K562 (cell line): Measurements from ENCODE around the gene HPGDS. TPM values are rescaled to one million over a fixed set of nuclear protein-coding genes. Genes with fewer than 3 reads are reported as not detected.

Experiments
- NFXL1 ChIP-seq: fragments of 450-650 bp; formaldehyde crosslinking; IDR thresholded peaks from 2 replicates; pipeline ENCODE4 v1.4.0; 2021; ENCODE audit warnings: mild to moderate bottlenecking
- PBX2 ChIP-seq, 2 experiments: IDR thresholded peaks in 1 of 2; conservative IDR thresholded peaks in 1 of 2; 2 replicates each; pipeline ENCODE4 v1.6.1; 2016; ENCODE audit warnings: low read depth in 2 of 2, mild to moderate bottlenecking in 1 of 2, missing compliant biosample characterization in 1 of 2, missing genetic modification characterization in 1 of 2, moderate library complexity in 1 of 2
- RBM15 ChIP-seq: fragments of 200-400 bp; formaldehyde crosslinking; IDR thresholded peaks from 2 replicates; pipeline ENCODE4 v1.6.1; 2018; ENCODE audit warnings: mild to moderate bottlenecking, low read length, moderate library complexity; ENCODE audit not compliant: insufficient read depth
- REST ChIP-seq, 2 experiments: fragments of 450-650 bp; formaldehyde crosslinking in 1 of 2; IDR thresholded peaks; 2 replicates each; pipeline versions ENCODE4 v1.4.0 to v1.6.1; 2014 to 2020; ENCODE audit warnings: mild to moderate bottlenecking in 2 of 2, borderline replicate concordance in 1 of 2, low read depth in 1 of 2
- ZNF197 ChIP-seq: fragments of 200-800 bp; sonication (Bioruptor generic); IDR thresholded peaks from 2 replicates; pipeline ENCODE4 v1.6.1; 2016; ENCODE audit warnings: low read depth, missing genetic modification characterization, missing compliant biosample characterization
- ZNF57 ChIP-seq: fragments of 450-650 bp; formaldehyde crosslinking; IDR thresholded peaks from 2 replicates; pipeline ENCODE4 v1.4.0; 2020; ENCODE audit warnings: mild to moderate bottlenecking, moderate library complexity
- ZNF589 ChIP-seq: fragments of 200-800 bp; sonication (Bioruptor generic); IDR thresholded peaks from 2 replicates; pipeline ENCODE4 v1.6.1; 2016; ENCODE audit warnings: low read depth, missing genetic modification characterization, missing compliant biosample characterization
- polyA plus RNA-seq, 8 experiments: library from polyadenylated mRNA; depleted of rRNA in 4 of 8; stranded (reverse) in 5 of 8; unstranded in 3 of 8; fragments of >200 nt; fragmentation: Nextera tagmentation in 2 of 8; fragmentation: Illumina TruSeq in 1 of 8; extraction: Ambion mirVana in 2 of 8; extraction: Trizol in 1 of 8; gene quantifications; 2 replicates each; pipeline versions ENCODE4 v1.2.1 to v1.2.3, GENCODE V29; 2011 to 2014; ENCODE audit warnings: inconsistent platforms in 1 of 8, missing spikeins in 1 of 8
- total RNA-seq, 7 experiments: library from RNA; depleted of rRNA in 6 of 7; stranded (reverse); fragments of >200 nt in 6 of 7; fragmentation: Illumina TruSeq in 2 of 7; extraction: Trizol in 2 of 7; gene quantifications; 2 replicates each; pipeline versions ENCODE4 v1.2.1 to v1.2.3, GENCODE V29; 2011 to 2021; ENCODE audit warnings: low replicate concordance in 1 of 7
- TF ChIP-seq, protein P1 (sequence below): fragments of 250-450 bp; sonication (Bioruptor Pico); IDR thresholded peaks from 2 replicates; pipeline ENCODE4 v1.4.0; 2020
- TF ChIP-seq, protein P2 (sequence below): sonication (generic); formaldehyde crosslinking; IDR thresholded peaks from 2 replicates; pipeline ENCODE4 v1.8.1; 2023; ENCODE audit warnings: mild to moderate bottlenecking, missing genetic modification reagents

Gene HPGDS
- total and polyA plus RNA-seq, 9 of the 15 experiments (the other 6 are each of a cell fraction or from before 2014, with no cell fraction given): 0.07 to 0.36 (median 0.14) TPM; not detected in 4

GRCh38 chr4:94349193-94349592 is 6.6 kb upstream of the HPGDS start (continued):
- TF ChIP-seq, protein P1, sequence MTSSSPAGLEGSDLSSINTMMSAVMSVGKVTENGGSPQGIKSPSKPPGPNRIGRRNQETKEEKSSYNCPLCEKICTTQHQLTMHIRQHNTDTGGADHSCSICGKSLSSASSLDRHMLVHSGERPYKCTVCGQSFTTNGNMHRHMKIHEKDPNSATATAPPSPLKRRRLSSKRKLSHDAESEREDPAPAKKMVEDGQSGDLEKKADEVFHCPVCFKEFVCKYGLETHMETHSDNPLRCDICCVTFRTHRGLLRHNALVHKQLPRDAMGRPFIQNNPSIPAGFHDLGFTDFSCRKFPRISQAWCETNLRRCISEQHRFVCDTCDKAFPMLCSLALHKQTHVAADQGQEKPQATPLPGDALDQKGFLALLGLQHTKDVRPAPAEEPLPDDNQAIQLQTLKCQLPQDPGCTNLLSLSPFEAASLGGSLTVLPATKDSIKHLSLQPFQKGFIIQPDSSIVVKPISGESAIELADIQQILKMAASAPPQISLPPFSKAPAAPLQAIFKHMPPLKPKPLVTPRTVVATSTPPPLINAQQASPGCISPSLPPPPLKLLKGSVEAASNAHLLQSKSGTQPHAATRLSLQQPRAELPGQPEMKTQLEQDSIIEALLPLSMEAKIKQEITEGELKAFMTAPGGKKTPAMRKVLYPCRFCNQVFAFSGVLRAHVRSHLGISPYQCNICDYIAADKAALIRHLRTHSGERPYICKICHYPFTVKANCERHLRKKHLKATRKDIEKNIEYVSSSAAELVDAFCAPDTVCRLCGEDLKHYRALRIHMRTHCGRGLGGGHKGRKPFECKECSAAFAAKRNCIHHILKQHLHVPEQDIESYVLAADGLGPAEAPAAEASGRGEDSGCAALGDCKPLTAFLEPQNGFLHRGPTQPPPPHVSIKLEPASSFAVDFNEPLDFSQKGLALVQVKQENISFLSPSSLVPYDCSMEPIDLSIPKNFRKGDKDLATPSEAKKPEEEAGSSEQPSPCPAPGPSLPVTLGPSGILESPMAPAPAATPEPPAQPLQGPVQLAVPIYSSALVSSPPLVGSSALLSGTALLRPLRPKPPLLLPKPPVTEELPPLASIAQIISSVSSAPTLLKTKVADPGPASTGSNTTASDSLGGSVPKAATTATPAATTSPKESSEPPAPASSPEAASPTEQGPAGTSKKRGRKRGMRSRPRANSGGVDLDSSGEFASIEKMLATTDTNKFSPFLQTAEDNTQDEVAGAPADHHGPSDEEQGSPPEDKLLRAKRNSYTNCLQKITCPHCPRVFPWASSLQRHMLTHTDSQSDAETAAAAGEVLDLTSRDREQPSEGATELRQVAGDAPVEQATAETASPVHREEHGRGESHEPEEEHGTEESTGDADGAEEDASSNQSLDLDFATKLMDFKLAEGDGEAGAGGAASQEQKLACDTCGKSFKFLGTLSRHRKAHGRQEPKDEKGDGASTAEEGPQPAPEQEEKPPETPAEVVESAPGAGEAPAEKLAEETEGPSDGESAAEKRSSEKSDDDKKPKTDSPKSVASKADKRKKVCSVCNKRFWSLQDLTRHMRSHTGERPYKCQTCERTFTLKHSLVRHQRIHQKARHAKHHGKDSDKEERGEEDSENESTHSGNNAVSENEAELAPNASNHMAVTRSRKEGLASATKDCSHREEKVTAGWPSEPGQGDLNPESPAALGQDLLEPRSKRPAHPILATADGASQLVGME (CRISPR knock-in tag): no peak
- TF ChIP-seq ZNF57 (no peak), NFXL1 (CRISPR knock-in tag) (no peak), RBM15 (no peak), ZNF589 (CRISPR knock-in tag) (no peak), REST (IDR thresholded peaks at IDR 0.05; ENCODE audit: borderline replicate concordance) (no peak), REST (CRISPR knock-in tag; IDR thresholded peaks at IDR 0.05; ENCODE audit: low read depth) (no peak), PBX2 (CRISPR knock-in tag; IDR thresholded peaks at IDR 0.05; ENCODE audit: low read depth) (no peak), PBX2 (tag; conservative IDR thresholded peaks at IDR 0.05; ENCODE audit: low read depth) (no peak), ZNF197 (CRISPR knock-in tag) (no peak)
- TF ChIP-seq, protein P2, sequence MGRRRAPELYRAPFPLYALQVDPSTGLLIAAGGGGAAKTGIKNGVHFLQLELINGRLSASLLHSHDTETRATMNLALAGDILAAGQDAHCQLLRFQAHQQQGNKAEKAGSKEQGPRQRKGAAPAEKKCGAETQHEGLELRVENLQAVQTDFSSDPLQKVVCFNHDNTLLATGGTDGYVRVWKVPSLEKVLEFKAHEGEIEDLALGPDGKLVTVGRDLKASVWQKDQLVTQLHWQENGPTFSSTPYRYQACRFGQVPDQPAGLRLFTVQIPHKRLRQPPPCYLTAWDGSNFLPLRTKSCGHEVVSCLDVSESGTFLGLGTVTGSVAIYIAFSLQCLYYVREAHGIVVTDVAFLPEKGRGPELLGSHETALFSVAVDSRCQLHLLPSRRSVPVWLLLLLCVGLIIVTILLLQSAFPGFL (CRISPR knock-in tag): no peak
